ENCODE results near the gene C1QTNF8. TPM values are rescaled to one million over a fixed set of nuclear protein-coding genes. Genes with fewer than 3 reads are reported as not detected.

The C1QTNF8 gene
- total and polyA plus RNA-seq, 12 donors, result 0.15 TPM; not detected in 11

- Histone ChIP-seq H3K27ac (no peak overlapping the region), H3K9me3 (no peaks in the 10 kb centered on the region), H3K4me1 (peaks cover 0 to 7% (median 0%) of the 10 kb centered on the region in 9 donors), H3K36me3 (no peaks in the 10 kb centered on the region), H3K4me3 (peak overlapping the region in 1 of 10 donors; percentile 33), H3K27me3 (peaks cover 19 to 88% (median 83%) of the 10 kb centered on the region in 7 donors)
- DNase-seq (no peak), ATAC-seq (no peak)
- TF ChIP-seq, protein P1, sequence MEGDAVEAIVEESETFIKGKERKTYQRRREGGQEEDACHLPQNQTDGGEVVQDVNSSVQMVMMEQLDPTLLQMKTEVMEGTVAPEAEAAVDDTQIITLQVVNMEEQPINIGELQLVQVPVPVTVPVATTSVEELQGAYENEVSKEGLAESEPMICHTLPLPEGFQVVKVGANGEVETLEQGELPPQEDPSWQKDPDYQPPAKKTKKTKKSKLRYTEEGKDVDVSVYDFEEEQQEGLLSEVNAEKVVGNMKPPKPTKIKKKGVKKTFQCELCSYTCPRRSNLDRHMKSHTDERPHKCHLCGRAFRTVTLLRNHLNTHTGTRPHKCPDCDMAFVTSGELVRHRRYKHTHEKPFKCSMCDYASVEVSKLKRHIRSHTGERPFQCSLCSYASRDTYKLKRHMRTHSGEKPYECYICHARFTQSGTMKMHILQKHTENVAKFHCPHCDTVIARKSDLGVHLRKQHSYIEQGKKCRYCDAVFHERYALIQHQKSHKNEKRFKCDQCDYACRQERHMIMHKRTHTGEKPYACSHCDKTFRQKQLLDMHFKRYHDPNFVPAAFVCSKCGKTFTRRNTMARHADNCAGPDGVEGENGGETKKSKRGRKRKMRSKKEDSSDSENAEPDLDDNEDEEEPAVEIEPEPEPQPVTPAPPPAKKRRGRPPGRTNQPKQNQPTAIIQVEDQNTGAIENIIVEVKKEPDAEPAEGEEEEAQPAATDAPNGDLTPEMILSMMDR (IDR thresholded peaks at IDR 0.05), result no peak
- 10 to 12% methylated on average over 30 of the region's 30 CpGs for WGBS, 2 donors
- intact Hi-C loops (cut with DNase I), result loop anchor here in 1 of 10 donors (2.0 kb wide), 1 partner anchor 27 kb away; no protein-coding TSS in a partner anchor
Observed at GRCh38 chr16:1071561-1072225, 24.4 kb downstream of the C1QTNF8 start.

DNA sequence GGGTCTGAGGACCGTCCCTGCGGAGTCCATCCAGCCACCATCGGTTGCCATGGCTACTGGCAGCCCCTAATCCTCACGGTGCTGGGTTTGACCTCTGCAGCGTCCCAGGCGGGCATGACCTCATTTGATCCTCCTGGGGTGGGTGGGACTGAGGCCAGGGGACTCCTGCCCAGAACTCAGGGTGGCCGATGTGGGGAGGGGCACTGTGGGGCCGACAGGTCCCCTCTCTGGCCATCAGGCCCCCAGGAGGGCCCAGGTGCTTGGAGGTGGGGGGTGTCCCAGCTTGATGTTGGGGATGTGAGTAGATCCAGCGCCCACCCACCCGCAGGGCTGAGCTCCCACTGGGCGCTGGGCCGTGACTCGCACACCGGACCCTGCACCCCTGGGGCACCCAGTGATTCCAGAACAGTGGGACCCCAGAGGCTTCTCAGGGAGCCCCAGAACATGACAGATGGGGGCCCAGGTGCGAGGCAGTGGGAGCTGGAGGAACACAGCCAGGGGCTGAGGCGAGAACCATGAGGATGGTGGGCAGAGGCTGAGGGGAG lies 25.1 kb downstream of the C1QTNF8 start:
- Histone ChIP-seq H3K4me3 (no peak overlapping the region), H3K36me3 (no peaks in the 10 kb centered on the region), H3K27me3 (peaks cover 19 to 96% (median 90%) of the 10 kb centered on the region in 7 donors), H3K4me1 (peaks cover 0 to 7% (median 0%) of the 10 kb centered on the region in 9 donors), H3K9me3 (no peaks in the 10 kb centered on the region), H3K27ac (no peak overlapping the region)
- ATAC-seq, result no peak
- intact Hi-C loops (cut with DNase I), result no loop called here
- no peak for DNase-seq
- WGBS, 2 donors, result 31% methylated on average over 16 of the region's 16 CpGs
- TF ChIP-seq, protein P1 (IDR thresholded peaks at IDR 0.05), result no peak

- Histone ChIP-seq H3K4me1 (peaks cover 0 to 7% (median 0%) of the 10 kb centered on the region in 9 donors), H3K9me3 (no peaks in the 10 kb centered on the region), H3K27ac (no peak overlapping the region), H3K27me3 (peaks cover 19 to 99% (median 96%) of the 10 kb centered on the region in 7 donors), H3K4me3 (no peak overlapping the region), H3K36me3 (no peaks in the 10 kb centered on the region)
- DNase-seq, result no peak
- 15% methylated on average over 32 of the region's 32 CpGs for WGBS, 2 donors
- no peak for ATAC-seq
- intact Hi-C loops (cut with DNase I), result no loop called here
- TF ChIP-seq, protein P1 (IDR thresholded peaks at IDR 0.05), result no peak
Observed at GRCh38 chr16:1070084-1070863, 25.8 kb downstream of the C1QTNF8 start.

- intact Hi-C loops (cut with DNase I), result no loop called here
- 84 to 94% methylated on average over 7 of the region's 7 CpGs for WGBS, 2 donors
- Histone ChIP-seq H3K4me3 (no peak overlapping the region), H3K36me3 (no peaks in the 10 kb centered on the region), H3K27me3 (peaks cover 19 to 99% (median 97%) of the 10 kb centered on the region in 7 donors), H3K27ac (no peak overlapping the region), H3K9me3 (no peaks in the 10 kb centered on the region), H3K4me1 (peaks cover 0 to 7% (median 0%) of the 10 kb centered on the region in 9 donors)
- DNase-seq (no peak), ATAC-seq (no peak)
- TF ChIP-seq, protein P1 (IDR thresholded peaks at IDR 0.05), result no peak
Observed at GRCh38 chr16:1069154-1069553, 26.9 kb downstream of the C1QTNF8 start.

All from heart right ventricle (tissue), 16 donors.